ENCODE data around the gene SURF6. TPM values are rescaled to one million over a fixed set of nuclear protein-coding genes. Genes with fewer than 3 reads are reported as not detected.

The SURF6 gene
- total and polyA plus RNA-seq, 7 experiments from 2014 or later, result 9.8 to 33.5 (median 19.3) TPM

GRCh38 chr9:133356391-133357091, 20.6 kb upstream of the SURF6 start, which contains the start of the genes SURF1 and SURF2:
Gene SURF1 (minus strand): TSS chr9:133356487. CDS start chr9:133356453, 34 bp downstream.
Gene SURF2 (plus strand): TSS chr9:133356550. CDS start chr9:133356593, 43 bp downstream.
- CTCF ChIA-PET, result interaction anchor here (0.7 to 3.4 kb wide), 5 partner anchors 9 to 171 kb away, joined by 3 to 14 read pairs (median 7); partner anchors contain the start of genes MED22 and RPL7A
- peaks cover 20 to 42% (median 28%) of the 10 kb centered on the region in 7 donors for H3K4me1 Mint-ChIP-seq
- Histone ChIP-seq H3K36me3 (ENCODE audit: control insufficient read depth in 2 of 3, insufficient read depth in 3 of 3, low read length in 3 of 3) (peaks cover 14 to 76% (median 24%) of the 10 kb centered on the region in 3 experiments), H3K27me3 (ENCODE audit: control insufficient read depth in 2 of 2, insufficient read depth in 2 of 2, low read length in 2 of 2) (no peaks in the 10 kb centered on the region), H3K4me3 (ENCODE audit: low read length) (peak within 1 kb of the TSS; percentile 64), H3K9me3 (ENCODE audit: control insufficient read depth in 2 of 3, low read length in 3 of 3) (no peaks in the 10 kb centered on the region), H3K4me1 (ENCODE audit: control insufficient read depth in 2 of 2, insufficient read depth in 2 of 2, low read length in 2 of 2) (peaks cover 12 to 28% of the 10 kb centered on the region in 2 donors), H3K27ac (ENCODE audit: low read depth, low read length) (peak within 1 kb of the TSS; percentile 91)
- peaks cover 1 to 28% (median 14%) of the 10 kb centered on the region in 5 donors for H3K36me3 Mint-ChIP-seq
- peak within 1 kb of the TSS; percentile 72 to 91 (median 84) for H3K27ac Mint-ChIP-seq
- no peaks in the 10 kb centered on the region for H3K9me3 Mint-ChIP-seq
- intact Hi-C loops (cut with micrococcal nuclease), result loop anchor here (1.0 to 5.0 kb wide), 12 partner anchors 8 to 234 kb away; partner anchors contain the start of genes MED22 (in 2 of the 2), RPL7A (in 2 of the 2), SLC2A6 (in 2 of the 2) and STKLD1 (in 2 of the 2)
- H3K4me3 Mint-ChIP-seq, result peak within 1 kb of the TSS; percentile 80 to 94 (median 89)
- POLR2A ChIA-PET, result interaction anchor here (0.6 to 10.5 kb wide), 13 partner anchors 10 to 808 kb away, joined by 3 to 185 read pairs (median 4); partner anchors contain the start of genes CACFD1, GTF3C5, MED22 and RNU6ATAC
- ATAC-seq (peak; percentile 96), DNase-seq (peak; percentile 77 to 92 (median 87))
- H3K27me3 Mint-ChIP-seq, result no peaks in the 10 kb centered on the region

GRCh38 chr9:133355881-133356357, 19.9 kb upstream of the SURF6 start:
- POLR2A ChIA-PET, result interaction anchor here (0.6 to 10.5 kb wide), 11 partner anchors 9 to 809 kb away, joined by 3 to 185 read pairs (median 5); partner anchors contain the start of genes CACFD1, GTF3C5, MED22 and RNU6ATAC
- peaks cover 12 to 28% of the 10 kb centered on the region in 2 donors for H3K4me1 ChIP-seq (ENCODE audit: control insufficient read depth in 2 of 2, insufficient read depth in 2 of 2, low read length in 2 of 2)
- peak overlapping the region; percentile 72 to 91 (median 84) for H3K27ac Mint-ChIP-seq

GRCh38 chr9:133354766-133355165, 18.8 kb upstream of the SURF6 start:
- peaks cover 12 to 28% of the 10 kb centered on the region in 2 donors for H3K4me1 ChIP-seq (ENCODE audit: control insufficient read depth in 2 of 2, insufficient read depth in 2 of 2, low read length in 2 of 2)
- Mint-ChIP-seq H3K4me3 (peak overlapping the region; percentile 80 to 94 (median 89)), H3K9me3 (no peaks in the 10 kb centered on the region), H3K4me1 (peaks cover 24 to 51% (median 32%) of the 10 kb centered on the region in 7 donors), H3K27me3 (no peaks in the 10 kb centered on the region), H3K27ac (peak overlapping the region in 5 of 9 donors; percentile 19 to 91 (median 88)), H3K36me3 (peaks cover 0 to 39% (median 24%) of the 10 kb centered on the region in 5 donors)
- H3K27ac ChIP-seq (ENCODE audit: low read depth, low read length), result no peak overlapping the region
- ChIA-PET POLR2A (interaction anchor here (1.0 to 10.5 kb wide), 3 partner anchors 12 to 128 kb away, joined by 4 to 185 read pairs (median 15); partner anchors contain the start of gene SURF4), CTCF (no interaction called here)
- DNase-seq (no peak), ATAC-seq (no peak)
- H3K4me3 ChIP-seq (ENCODE audit: low read length), result no peak overlapping the region
- no peaks in the 10 kb centered on the region for H3K27me3 ChIP-seq (ENCODE audit: control insufficient read depth in 2 of 2, insufficient read depth in 2 of 2, low read length in 2 of 2)
- no peaks in the 10 kb centered on the region for H3K9me3 ChIP-seq (ENCODE audit: control insufficient read depth in 2 of 3, low read length in 3 of 3)
- intact Hi-C loops (cut with micrococcal nuclease), result loop anchor here (5.0 kb wide), 3 partner anchors 167 to 232 kb away; partner anchors contain the start of gene RALGDS (in 1 of the 2)
- peaks cover 20 to 76% (median 27%) of the 10 kb centered on the region in 3 experiments for H3K36me3 ChIP-seq (ENCODE audit: control insufficient read depth in 2 of 3, insufficient read depth in 3 of 3, low read length in 3 of 3)

More at GRCh38 chr9:133355881-133356357, 19.9 kb upstream of the SURF6 start:
- DNase-seq (no peak), ATAC-seq (peak; percentile 55)
- intact Hi-C loops (cut with micrococcal nuclease), result loop anchor here (1.0 to 5.0 kb wide), 12 partner anchors 8 to 234 kb away; partner anchors contain the start of genes MED22 (in 2 of the 2), RPL7A (in 2 of the 2), SLC2A6 (in 2 of the 2) and STKLD1 (in 2 of the 2)
- Mint-ChIP-seq H3K27me3 (no peaks in the 10 kb centered on the region), H3K36me3 (peaks cover 0 to 29% (median 15%) of the 10 kb centered on the region in 5 donors), H3K4me3 (peak overlapping the region; percentile 80 to 94 (median 89)), H3K4me1 (peaks cover 20 to 42% (median 28%) of the 10 kb centered on the region in 7 donors), H3K9me3 (no peaks in the 10 kb centered on the region)
- Histone ChIP-seq H3K36me3 (ENCODE audit: control insufficient read depth in 2 of 3, insufficient read depth in 3 of 3, low read length in 3 of 3) (peaks cover 15 to 76% (median 18%) of the 10 kb centered on the region in 3 experiments), H3K27me3 (ENCODE audit: control insufficient read depth in 2 of 2, insufficient read depth in 2 of 2, low read length in 2 of 2) (no peaks in the 10 kb centered on the region), H3K9me3 (ENCODE audit: control insufficient read depth in 2 of 3, low read length in 3 of 3) (no peaks in the 10 kb centered on the region), H3K27ac (ENCODE audit: low read depth, low read length) (peak overlapping the region; percentile 91), H3K4me3 (ENCODE audit: low read length) (peak overlapping the region; percentile 63)
- CTCF ChIA-PET, result interaction anchor here (0.7 to 1.3 kb wide), 5 partner anchors 8 to 171 kb away, joined by 3 to 11 read pairs (median 4); partner anchors contain the start of genes MED22 and RPL7A

GRCh38 chr9:133353548-133353947, 17.6 kb upstream of the SURF6 start:
- CTCF ChIA-PET, result interaction anchor here (3.3 kb wide), 1 partner anchor 17 kb away, joined by 11 read pairs; no protein-coding TSS in a partner anchor
- no peak for DNase-seq
- Histone ChIP-seq H3K27ac (ENCODE audit: low read depth, low read length) (no peak overlapping the region), H3K4me3 (ENCODE audit: low read length) (no peak overlapping the region), H3K4me1 (ENCODE audit: control insufficient read depth in 2 of 2, insufficient read depth in 2 of 2, low read length in 2 of 2) (peaks cover 21 to 35% of the 10 kb centered on the region in 2 donors), H3K36me3 (ENCODE audit: control insufficient read depth in 2 of 3, insufficient read depth in 3 of 3, low read length in 3 of 3) (peaks cover 20 to 74% (median 31%) of the 10 kb centered on the region in 3 experiments), H3K27me3 (ENCODE audit: control insufficient read depth in 2 of 2, insufficient read depth in 2 of 2, low read length in 2 of 2) (no peaks in the 10 kb centered on the region), H3K9me3 (ENCODE audit: control insufficient read depth in 2 of 3, low read length in 3 of 3) (no peaks in the 10 kb centered on the region)
- H3K4me1 Mint-ChIP-seq, result peaks cover 26 to 56% (median 39%) of the 10 kb centered on the region in 7 donors
- H3K27me3 Mint-ChIP-seq, result no peaks in the 10 kb centered on the region
- H3K4me3 Mint-ChIP-seq, result peak overlapping the region in 2 of 10 donors; percentile 36 to 64
- H3K36me3 Mint-ChIP-seq, result peaks cover 6 to 46% (median 36%) of the 10 kb centered on the region in 5 donors
- POLR2A ChIA-PET, result interaction anchor here (0.7 to 10.5 kb wide), 2 partner anchors 16 to 23 kb away, joined by 3 to 185 read pairs; partner anchors contain the start of gene SURF4
- peak overlapping the region in 5 of 9 donors; percentile 14 to 61 (median 47) for H3K27ac Mint-ChIP-seq
- ATAC-seq, result no peak
- intact Hi-C loops (cut with micrococcal nuclease), result no loop called here
- H3K9me3 Mint-ChIP-seq, result peaks cover 0 to 2% (median 0%) of the 10 kb centered on the region in 11 donors

GRCh38 chr9:133352635-133353340, 16.8 kb upstream of the SURF6 start:
- POLR2A ChIA-PET, result interaction anchor here (0.7 to 10.5 kb wide), 2 partner anchors 16 to 24 kb away, joined by 3 to 185 read pairs; partner anchors contain the start of gene SURF4
- H3K27ac Mint-ChIP-seq, result peak overlapping the region in 6 of 9 donors; percentile 14 to 81 (median 55)
- intact Hi-C loops (cut with micrococcal nuclease), result no loop called here

More at GRCh38 chr9:133352635-133353340, 16.8 kb upstream of the SURF6 start:
- Mint-ChIP-seq H3K4me1 (peaks cover 20 to 55% (median 38%) of the 10 kb centered on the region in 7 donors), H3K9me3 (peaks cover 0 to 2% (median 0%) of the 10 kb centered on the region in 11 donors), H3K4me3 (peak overlapping the region in 1 of 10 donors; percentile 13), H3K36me3 (peaks cover 8 to 42% (median 38%) of the 10 kb centered on the region in 5 donors), H3K27me3 (peaks cover 0 to 2% (median 0%) of the 10 kb centered on the region in 5 donors)
- Histone ChIP-seq H3K27ac (ENCODE audit: low read depth, low read length) (no peak overlapping the region), H3K36me3 (ENCODE audit: control insufficient read depth in 2 of 3, insufficient read depth in 3 of 3, low read length in 3 of 3) (peaks cover 20 to 74% (median 31%) of the 10 kb centered on the region in 3 experiments), H3K9me3 (ENCODE audit: control insufficient read depth in 2 of 3, low read length in 3 of 3) (no peaks in the 10 kb centered on the region), H3K27me3 (ENCODE audit: control insufficient read depth in 2 of 2, insufficient read depth in 2 of 2, low read length in 2 of 2) (no peaks in the 10 kb centered on the region), H3K4me3 (ENCODE audit: low read length) (no peak overlapping the region), H3K4me1 (ENCODE audit: control insufficient read depth in 2 of 2, insufficient read depth in 2 of 2, low read length in 2 of 2) (peaks cover 17 to 28% of the 10 kb centered on the region in 2 donors)
- no peak for DNase-seq
- CTCF ChIA-PET, result interaction anchor here (3.3 kb wide), 1 partner anchor 18 kb away, joined by 11 read pairs; no protein-coding TSS in a partner anchor
- no peak for ATAC-seq
